22Rv1 (cell line): ENCODE data around the gene PLEKHA8.

Source experiments
- CTCF ChIP-seq: fragments of 450-650 bp; IDR thresholded peaks from 2 replicates; pipeline ENCODE4 v1.5.1; 2017; ENCODE audit warnings: mild to moderate bottlenecking
- ZFX ChIP-seq: fragments of 450-650 bp; IDR thresholded peaks from 2 replicates; pipeline ENCODE4 v1.6.1; 2017; ENCODE audit warnings: antibody characterized with exemption, borderline replicate concordance

DNA sequence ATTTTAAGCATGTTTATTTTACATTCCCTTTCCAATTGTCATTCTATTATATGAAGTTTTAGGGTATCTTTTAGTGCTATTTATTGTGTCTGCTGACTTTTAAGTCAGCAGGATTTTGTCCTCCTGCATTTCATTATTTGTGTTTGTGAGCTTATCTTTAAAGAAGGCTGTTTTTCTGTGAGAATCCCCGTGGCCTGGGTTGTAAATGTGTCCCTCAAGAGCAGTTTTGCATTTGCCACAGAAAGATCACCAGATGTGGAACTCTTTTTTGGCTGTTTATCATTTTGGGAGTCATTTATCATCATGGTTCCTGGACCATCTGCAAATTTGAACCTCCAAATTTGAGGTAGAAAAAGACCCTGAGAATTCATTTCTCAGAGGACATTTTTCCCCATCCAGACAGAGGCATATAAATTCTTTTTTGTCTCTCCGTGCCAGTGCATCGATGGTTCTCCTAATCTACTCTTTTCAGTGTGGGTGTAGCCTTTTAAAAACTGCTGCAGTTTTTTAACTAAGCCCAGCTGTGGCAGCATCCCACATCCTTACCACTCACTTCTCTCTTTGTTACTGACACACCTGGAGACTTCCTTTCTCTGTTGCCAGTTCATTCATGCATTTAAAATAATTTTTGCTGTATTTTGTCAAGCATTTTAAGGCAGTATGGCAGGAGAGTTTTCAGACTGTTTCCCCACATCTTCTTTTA, 86.5 kb downstream of the PLEKHA8 start:
- no peak for TF ChIP-seq CTCF
- TF ChIP-seq ZFX, result no peak
